MG63 (cell line): ENCODE results near the gene KLHL30. TPM values are rescaled to one million over a fixed set of nuclear protein-coding genes. Genes with fewer than 3 reads are reported as not detected.

Experiments
- DNase-seq: peaks from one replicate; pipeline ENCODE4 v3.0.0-alpha.2; 2020
- H3K27me3 ChIP-seq: fragments of 250-450 bp; sonication (Bioruptor Pico); 2 replicates; pipeline ENCODE4 v1.5.1; 2020; ENCODE audit warnings: mild to moderate bottlenecking, moderate library complexity
- H3K36me3 ChIP-seq: fragments of 250-450 bp; sonication (Bioruptor Pico); 2 replicates; pipeline ENCODE4 v1.5.1; 2020; ENCODE audit warnings: mild to moderate bottlenecking, moderate library complexity
- H3K4me3 ChIP-seq: fragments of 250-450 bp; sonication (Bioruptor Pico); 2 replicates; pipeline ENCODE4 v1.5.1; 2020; ENCODE audit warnings: mild to moderate bottlenecking, moderate library complexity
- H3K9me3 ChIP-seq: fragments of 250-450 bp; sonication (Bioruptor Pico); 2 replicates; pipeline ENCODE4 v1.5.1; 2020; ENCODE audit warnings: mild to moderate bottlenecking, moderate library complexity
- total RNA-seq: library from RNA; depleted of rRNA; stranded (reverse); fragments of >200 nt; shearing (Covaris generic); gene quantifications from 2 replicates; pipeline ENCODE4 v1.2.3, GENCODE V29; 2014; ENCODE audit warnings: low replicate concordance; rRNA removed

KLHL30 gene
- total RNA-seq, 1 experiment from 2014 or later: not detected

GRCh38 chr2:238172439-238172838, 34.0 kb downstream of the KLHL30 start:
- no peak for DNase-seq
- peaks cover 84% of the 10 kb centered on the region for H3K36me3 ChIP-seq
- H3K9me3 ChIP-seq: no peaks in the 10 kb centered on the region
- no peak overlapping the region for H3K4me3 ChIP-seq
- no peaks in the 10 kb centered on the region for H3K27me3 ChIP-seq

GRCh38 chr2:238173692-238174091, 35.2 kb downstream of the KLHL30 start:
- H3K9me3 ChIP-seq: no peaks in the 10 kb centered on the region
- H3K4me3 ChIP-seq: no peak overlapping the region
- no peaks in the 10 kb centered on the region for H3K27me3 ChIP-seq
- peaks cover 84% of the 10 kb centered on the region for H3K36me3 ChIP-seq
- no peak for DNase-seq

GRCh38 chr2:238174291-238174690, 35.8 kb downstream of the KLHL30 start:
- no peaks in the 10 kb centered on the region for H3K9me3 ChIP-seq
- DNase-seq: no peak
- H3K4me3 ChIP-seq: no peak overlapping the region
- peaks cover 84% of the 10 kb centered on the region for H3K36me3 ChIP-seq
- H3K27me3 ChIP-seq: no peaks in the 10 kb centered on the region

- peaks cover 87% of the 10 kb centered on the region for H3K36me3 ChIP-seq
- no peak overlapping the region for H3K4me3 ChIP-seq
- no peak for DNase-seq
- H3K9me3 ChIP-seq: no peaks in the 10 kb centered on the region
- no peaks in the 10 kb centered on the region for H3K27me3 ChIP-seq
These were observed 36.2 kb downstream of the KLHL30 start for GRCh38 chr2:238174701-238175100.

- no peak for DNase-seq
- peaks cover 93% of the 10 kb centered on the region for H3K36me3 ChIP-seq
- H3K9me3 ChIP-seq: no peaks in the 10 kb centered on the region
- H3K27me3 ChIP-seq: no peaks in the 10 kb centered on the region
- no peak overlapping the region for H3K4me3 ChIP-seq
These were observed 38.1 kb downstream of the KLHL30 start for GRCh38 chr2:238176613-238177012.

- Histone ChIP-seq H3K27me3 (no peaks in the 10 kb centered on the region), H3K36me3 (peaks cover 90% of the 10 kb centered on the region), H3K9me3 (no peaks in the 10 kb centered on the region), H3K4me3 (no peak overlapping the region)
- DNase-seq: no peak
These were observed 42.1 kb downstream of the KLHL30 start for GRCh38 chr2:238180554-238180953.

GRCh38 chr2:238182362-238182761, 43.9 kb downstream of the KLHL30 start:
- Histone ChIP-seq H3K36me3 (peaks cover 92% of the 10 kb centered on the region), H3K4me3 (no peak overlapping the region), H3K27me3 (no peaks in the 10 kb centered on the region), H3K9me3 (no peaks in the 10 kb centered on the region)
- no peak for DNase-seq

- no peaks in the 10 kb centered on the region for H3K9me3 ChIP-seq
- H3K36me3 ChIP-seq: peaks cover 92% of the 10 kb centered on the region
- no peak for DNase-seq
- no peak overlapping the region for H3K4me3 ChIP-seq
- no peaks in the 10 kb centered on the region for H3K27me3 ChIP-seq
These were observed 45.4 kb downstream of the KLHL30 start for GRCh38 chr2:238183821-238184220.

GRCh38 chr2:238187618-238188548, 49.4 kb downstream of the KLHL30 start:
- peaks cover 83% of the 10 kb centered on the region for H3K36me3 ChIP-seq
- no peaks in the 10 kb centered on the region for H3K9me3 ChIP-seq
- H3K27me3 ChIP-seq: no peaks in the 10 kb centered on the region
- no peak overlapping the region for H3K4me3 ChIP-seq
- DNase-seq: no peak

GRCh38 chr2:238190445-238190844, 52.0 kb downstream of the KLHL30 start:
- Histone ChIP-seq H3K9me3 (no peaks in the 10 kb centered on the region), H3K27me3 (no peaks in the 10 kb centered on the region), H3K4me3 (no peak overlapping the region), H3K36me3 (peaks cover 84% of the 10 kb centered on the region)
- DNase-seq: no peak

Other genes starting within 250 kb of the KLHL30 start
- gene UBE2F, start 171.7 kb upstream of the KLHL30 start, total RNA-seq: 121 and 138 TPM in 2 replicates
- 19.0 and 94.7 TPM in 2 replicates for gene SCLY, start 77.7 kb upstream of the KLHL30 start, total RNA-seq
- 0.03 TPM in 1 of 2 replicates, not detected in the other for gene ESPNL, start 38.3 kb upstream of the KLHL30 start, total RNA-seq
- 11.1 and 24.6 TPM in 2 replicates for gene ERFE, start 20.3 kb downstream of the KLHL30 start, total RNA-seq
- 59.6 and 69.4 TPM in 2 replicates for gene ILKAP, start 65.0 kb downstream of the KLHL30 start, total RNA-seq
- 23.5 and 30.4 TPM in 2 replicates for gene HES6, start 101.4 kb downstream of the KLHL30 start, total RNA-seq
- 0.54 and 0.72 TPM in 2 replicates for gene PER2, start 149.9 kb downstream of the KLHL30 start, total RNA-seq
- 3.3 and 3.8 TPM in 2 replicates for gene TRAF3IP1, start 181.8 kb downstream of the KLHL30 start, total RNA-seq